ENCODE results near the gene LGALS9.

DNA sequence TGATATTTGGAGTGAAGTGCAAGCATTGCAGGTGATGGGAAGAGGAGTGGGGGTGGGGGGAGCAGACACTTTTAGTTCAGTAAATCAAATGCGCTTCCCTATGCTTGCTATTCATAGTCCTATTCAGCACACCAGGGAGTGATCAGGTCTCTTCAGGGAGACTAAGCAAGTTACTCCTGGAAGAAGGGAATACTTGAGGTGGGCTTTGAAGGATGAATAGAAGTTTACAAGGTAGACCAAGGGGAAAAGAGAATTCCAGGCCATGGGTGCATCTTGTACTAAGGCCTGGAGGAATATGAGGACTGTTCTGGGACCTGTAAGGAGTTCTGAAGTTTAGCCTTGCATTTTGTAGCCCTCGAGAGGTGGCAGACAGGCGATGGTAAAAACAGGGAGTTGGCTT lies 40.1 kb upstream of the LGALS9 start:
- no peak for TF ChIP-seq POLR2A (IDR thresholded peaks at IDR 0.05)
- TF ChIP-seq, protein P1, sequence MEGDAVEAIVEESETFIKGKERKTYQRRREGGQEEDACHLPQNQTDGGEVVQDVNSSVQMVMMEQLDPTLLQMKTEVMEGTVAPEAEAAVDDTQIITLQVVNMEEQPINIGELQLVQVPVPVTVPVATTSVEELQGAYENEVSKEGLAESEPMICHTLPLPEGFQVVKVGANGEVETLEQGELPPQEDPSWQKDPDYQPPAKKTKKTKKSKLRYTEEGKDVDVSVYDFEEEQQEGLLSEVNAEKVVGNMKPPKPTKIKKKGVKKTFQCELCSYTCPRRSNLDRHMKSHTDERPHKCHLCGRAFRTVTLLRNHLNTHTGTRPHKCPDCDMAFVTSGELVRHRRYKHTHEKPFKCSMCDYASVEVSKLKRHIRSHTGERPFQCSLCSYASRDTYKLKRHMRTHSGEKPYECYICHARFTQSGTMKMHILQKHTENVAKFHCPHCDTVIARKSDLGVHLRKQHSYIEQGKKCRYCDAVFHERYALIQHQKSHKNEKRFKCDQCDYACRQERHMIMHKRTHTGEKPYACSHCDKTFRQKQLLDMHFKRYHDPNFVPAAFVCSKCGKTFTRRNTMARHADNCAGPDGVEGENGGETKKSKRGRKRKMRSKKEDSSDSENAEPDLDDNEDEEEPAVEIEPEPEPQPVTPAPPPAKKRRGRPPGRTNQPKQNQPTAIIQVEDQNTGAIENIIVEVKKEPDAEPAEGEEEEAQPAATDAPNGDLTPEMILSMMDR (IDR thresholded peaks at IDR 0.05) = no peak
